Thoracic aorta (tissue), 2 donors: Measurements from ENCODE around the gene CBL. TPM values are rescaled to one million over a fixed set of nuclear protein-coding genes. Genes with fewer than 3 reads are reported as not detected.

Experiments
- ATAC-seq: fragments of 150-250 bp; one replicate; pipeline ENCODE4 v1.8.0; 2017; ENCODE audit warnings: low read depth; ENCODE audit not compliant: insufficient number of reproducible peaks, low FRiP score
- DNase-seq: peaks from one replicate; pipeline ENCODE4 v3.0.0-alpha.2; 2020; ENCODE audit warnings: low spot score
- H3K27ac ChIP-seq, 2 donors: fragments of 200-600 bp; sonication (generic); 1 replicate in 1 of 2; 2 replicates in 1 of 2; pipeline ENCODE4 v1.5.1; 2016; ENCODE audit warnings: mild to moderate bottlenecking in 2 of 2, moderate library complexity in 2 of 2
- H3K27me3 ChIP-seq: fragments of 200-600 bp; sonication (generic); replicated peaks from 2 replicates; pipeline ENCODE4 v1.6.0; 2016; ENCODE audit warnings: mild to moderate bottlenecking; ENCODE audit not compliant: insufficient read depth
- H3K36me3 ChIP-seq: fragments of 200-600 bp; sonication (generic); one replicate; pipeline ENCODE4 v1.5.1; 2016
- H3K4me1 ChIP-seq, 2 donors: fragments of 200-600 bp; sonication (generic); 1 replicate in 1 of 2; 2 replicates in 1 of 2; pipeline versions ENCODE4 v1.5.1 to v1.6.0; 2016; ENCODE audit warnings: low read depth in 2 of 2, mild to moderate bottlenecking in 1 of 2; ENCODE audit not compliant: control insufficient read depth in 1 of 2
- H3K4me3 ChIP-seq: fragments of 200-600 bp; sonication (generic); 2 replicates; pipeline ENCODE4 v1.5.1; 2016; ENCODE audit warnings: mild to moderate bottlenecking
- H3K9me3 ChIP-seq: fragments of 200-600 bp; sonication (generic); 2 replicates; pipeline ENCODE4 v1.5.1; 2016
- CTCF ChIP-seq: fragments of 200-600 bp; sonication (generic); IDR thresholded peaks from one replicate; pipeline ENCODE4 v1.5.1; 2019; ENCODE audit warnings: antibody characterized with exemption
- total RNA-seq, 2 donors: library from RNA; depleted of rRNA; stranded (reverse); fragments of >200 nt; gene quantifications; one replicate each; pipeline versions ENCODE4 v1.1.0 to v1.2.3, GENCODE V29; 2016

Gene CBL
- total RNA-seq, 2 donors from 2014 or later = 21.0 to 23.2 TPM

GRCh38 chr11:119322921-119323531, 116.9 kb downstream of the CBL start:
- H3K4me1 ChIP-seq = peaks cover 23 to 50% of the 10 kb centered on the region in 2 donors
- H3K9me3 ChIP-seq = no peaks in the 10 kb centered on the region
- ATAC-seq = no peak
- no peak for TF ChIP-seq CTCF
- H3K27me3 ChIP-seq = no peaks in the 10 kb centered on the region
- no peak overlapping the region for H3K4me3 ChIP-seq
- no peaks in the 10 kb centered on the region for H3K36me3 ChIP-seq
- H3K27ac ChIP-seq = no peak overlapping the region
- DNase-seq = no peak

- H3K4me1 ChIP-seq = peaks cover 18 to 45% of the 10 kb centered on the region in 2 donors
- ATAC-seq = no peak
- peak; percentile 84 for TF ChIP-seq CTCF
- H3K27ac ChIP-seq = no peak overlapping the region
- H3K36me3 ChIP-seq = no peaks in the 10 kb centered on the region
- DNase-seq = no peak
- H3K4me3 ChIP-seq = no peak overlapping the region
- H3K27me3 ChIP-seq = no peaks in the 10 kb centered on the region
- H3K9me3 ChIP-seq = no peaks in the 10 kb centered on the region
Observed at GRCh38 chr11:119323532-119324033, 117.4 kb downstream of the CBL start.

- DNase-seq (no peak), ATAC-seq (no peak)
- no peak for TF ChIP-seq CTCF
- Histone ChIP-seq H3K36me3 (no peaks in the 10 kb centered on the region), H3K27me3 (no peaks in the 10 kb centered on the region), H3K27ac (no peak overlapping the region), H3K4me1 (peaks cover 15 to 39% of the 10 kb centered on the region in 2 donors), H3K9me3 (no peaks in the 10 kb centered on the region), H3K4me3 (no peak overlapping the region)
Observed at GRCh38 chr11:119324189-119324588, 118.0 kb downstream of the CBL start.

GRCh38 chr11:119329320-119329719, 123.2 kb downstream of the CBL start:
- no peak for TF ChIP-seq CTCF
- Histone ChIP-seq H3K4me1 (no peaks in the 10 kb centered on the region), H3K27ac (no peak overlapping the region), H3K36me3 (no peaks in the 10 kb centered on the region), H3K9me3 (no peaks in the 10 kb centered on the region), H3K27me3 (no peaks in the 10 kb centered on the region), H3K4me3 (no peak overlapping the region)
- DNase-seq (no peak), ATAC-seq (no peak)

GRCh38 chr11:119330237-119330636, 124.1 kb downstream of the CBL start:
- H3K9me3 ChIP-seq = no peaks in the 10 kb centered on the region
- no peak overlapping the region for H3K4me3 ChIP-seq
- no peak for ATAC-seq
- peaks cover 4 to 5% of the 10 kb centered on the region in 2 donors for H3K4me1 ChIP-seq
- H3K27ac ChIP-seq = no peak overlapping the region
- no peak for DNase-seq
- H3K36me3 ChIP-seq = no peaks in the 10 kb centered on the region
- H3K27me3 ChIP-seq = no peaks in the 10 kb centered on the region
- TF ChIP-seq CTCF = no peak
